ENCODE results near the gene CORO1C.

CORO1C gene

GRCh38 chr12:108677381-108677780, 53.9 kb downstream of the CORO1C start:
- DNase-seq (ENCODE audit: extremely low read depth, insufficient read length): no peak
- Histone ChIP-seq H3K27me3 (replicated peaks; ENCODE audit: control insufficient read depth, insufficient read depth, low read length) (no peaks in the 10 kb centered on the region), H3K4me3 (replicated peaks; ENCODE audit: low read depth, low read length) (no peak overlapping the region), H3K36me3 (ENCODE audit: control insufficient read depth, insufficient read depth, low read length) (peaks cover 3% of the 10 kb centered on the region; the same call in 1 of the 2 replicates)
- no peak for TF ChIP-seq CTCF (IDR thresholded peaks at IDR 0.05; ENCODE audit: insufficient read depth, low read length, poor library complexity, severe bottlenecking)

- H3K36me3 ChIP-seq (ENCODE audit: control insufficient read depth, insufficient read depth, low read length): peaks cover 3% of the 10 kb centered on the region; the same call in 1 of the 2 replicates
- no peaks in the 10 kb centered on the region for H3K27me3 ChIP-seq (replicated peaks; ENCODE audit: control insufficient read depth, insufficient read depth, low read length)
- no peak for TF ChIP-seq CTCF (IDR thresholded peaks at IDR 0.05; ENCODE audit: insufficient read depth, low read length, poor library complexity, severe bottlenecking)
- H3K4me3 ChIP-seq (replicated peaks; ENCODE audit: low read depth, low read length): no peak overlapping the region
- DNase-seq (ENCODE audit: extremely low read depth, insufficient read length): no peak
These were observed 54.6 kb downstream of the CORO1C start for GRCh38 chr12:108676707-108677106.

DNA sequence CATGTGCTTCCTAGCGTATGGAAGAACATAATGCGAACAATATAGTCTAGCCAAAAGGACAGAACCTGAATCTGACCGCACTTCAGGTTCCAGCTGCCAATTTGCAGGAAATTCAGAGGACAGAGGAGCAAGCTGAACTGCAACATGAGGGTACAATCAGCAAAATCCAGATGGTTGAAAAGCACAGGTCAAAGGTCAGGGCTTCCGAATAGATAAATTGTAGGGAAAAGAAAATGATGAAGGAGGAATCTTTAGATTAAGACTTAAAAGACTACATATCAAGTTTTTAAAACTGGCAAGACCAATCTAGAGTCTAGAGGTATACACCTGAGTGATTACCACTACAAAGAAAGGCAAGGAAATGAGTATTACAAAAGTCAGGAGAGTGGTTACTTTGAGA, 55.5 kb downstream of the CORO1C start:
- TF ChIP-seq CTCF (IDR thresholded peaks at IDR 0.05; ENCODE audit: insufficient read depth, low read length, poor library complexity, severe bottlenecking): no peak
- Histone ChIP-seq H3K36me3 (ENCODE audit: control insufficient read depth, insufficient read depth, low read length) (peaks cover 3% of the 10 kb centered on the region; the same call in 1 of the 2 replicates), H3K27me3 (replicated peaks; ENCODE audit: control insufficient read depth, insufficient read depth, low read length) (no peaks in the 10 kb centered on the region), H3K4me3 (replicated peaks; ENCODE audit: low read depth, low read length) (no peak overlapping the region)
- no peak for DNase-seq (ENCODE audit: extremely low read depth, insufficient read length)

- H3K36me3 ChIP-seq (ENCODE audit: control insufficient read depth, insufficient read depth, low read length): peaks cover 5% of the 10 kb centered on the region
- no peak for TF ChIP-seq CTCF (IDR thresholded peaks at IDR 0.05; ENCODE audit: insufficient read depth, low read length, poor library complexity, severe bottlenecking)
- H3K27me3 ChIP-seq (replicated peaks; ENCODE audit: control insufficient read depth, insufficient read depth, low read length): no peaks in the 10 kb centered on the region
- DNase-seq (ENCODE audit: extremely low read depth, insufficient read length): no peak
- no peak overlapping the region for H3K4me3 ChIP-seq (replicated peaks; ENCODE audit: low read depth, low read length)
These were observed 59.3 kb downstream of the CORO1C start for GRCh38 chr12:108672054-108672453.

- DNase-seq (ENCODE audit: extremely low read depth, insufficient read length): no peak
- H3K36me3 ChIP-seq (ENCODE audit: control insufficient read depth, insufficient read depth, low read length): peaks cover 4% of the 10 kb centered on the region
- no peak for TF ChIP-seq CTCF (IDR thresholded peaks at IDR 0.05; ENCODE audit: insufficient read depth, low read length, poor library complexity, severe bottlenecking)
These were observed 60.2 kb downstream of the CORO1C start for GRCh38 chr12:108671110-108671509.

GRCh38 chr12:108670066-108670631, 61.2 kb downstream of the CORO1C start:
- no peak for TF ChIP-seq CTCF (IDR thresholded peaks at IDR 0.05; ENCODE audit: insufficient read depth, low read length, poor library complexity, severe bottlenecking)
- no peak overlapping the region for H3K4me3 ChIP-seq (replicated peaks; ENCODE audit: low read depth, low read length)
- DNase-seq (ENCODE audit: extremely low read depth, insufficient read length): no peak
- no peaks in the 10 kb centered on the region for H3K27me3 ChIP-seq (replicated peaks; ENCODE audit: control insufficient read depth, insufficient read depth, low read length)
- peaks cover 2% of the 10 kb centered on the region for H3K36me3 ChIP-seq (ENCODE audit: control insufficient read depth, insufficient read depth, low read length)

More at GRCh38 chr12:108671110-108671509, 60.2 kb downstream of the CORO1C start:
- no peak overlapping the region for H3K4me3 ChIP-seq (replicated peaks; ENCODE audit: low read depth, low read length)
- H3K27me3 ChIP-seq (replicated peaks; ENCODE audit: control insufficient read depth, insufficient read depth, low read length): no peaks in the 10 kb centered on the region
